SK-N-SH (cell line): ENCODE results near the gene DUOX2.
"Not testable (repeated sequence)": the region's sequence is repeated elsewhere in the genome, so short reads cannot be mapped to it uniquely, and the experiment has no call there.

Experiments
- POLR2AphosphoS5 ChIP-seq: IDR thresholded peaks from 2 replicates; pipeline ENCODE4 v1.6.1; 2012; ENCODE audit warnings: low read depth, low read length
- SMC3 ChIP-seq: IDR thresholded peaks from 2 replicates; pipeline ENCODE4 v1.6.1; 2012; ENCODE audit warnings: low read depth, low read length, improper control_type of control experiment
- TF ChIP-seq, protein P1 (sequence below): fragments of 200-600 bp; sonication (generic); IDR thresholded peaks from 2 replicates; pipeline ENCODE4 v1.6.1; 2017; ENCODE audit warnings: antibody characterized with exemption, mild to moderate bottlenecking, moderate library complexity
- TF ChIP-seq, protein P2 (sequence below): IDR thresholded peaks from 2 replicates; pipeline ENCODE4 v1.4.0; 2012; ENCODE audit warnings: low read depth
- TF ChIP-seq, protein P3 (sequence below): IDR thresholded peaks from 2 replicates; pipeline ENCODE4 v1.4.0; 2012; ENCODE audit warnings: low read depth, borderline replicate concordance

DNA sequence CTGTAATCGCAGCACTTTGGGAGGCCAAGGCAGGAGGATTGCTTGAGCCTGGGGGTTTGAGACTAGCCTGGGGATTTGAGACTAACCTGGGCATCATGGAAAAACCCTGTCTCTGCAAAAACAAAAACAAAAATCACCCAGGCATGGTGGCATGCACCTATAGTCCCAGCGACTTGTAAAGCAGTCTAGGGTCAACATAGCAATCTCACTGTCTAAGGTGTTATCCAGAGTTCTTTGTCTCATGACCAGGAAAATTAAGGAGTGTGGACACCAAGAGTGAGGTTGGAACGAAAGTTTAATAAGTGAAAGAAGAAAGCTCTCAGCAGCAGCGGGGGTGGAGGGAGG lies 65.6 kb downstream of the DUOX2 start:
- TF ChIP-seq, protein P1, sequence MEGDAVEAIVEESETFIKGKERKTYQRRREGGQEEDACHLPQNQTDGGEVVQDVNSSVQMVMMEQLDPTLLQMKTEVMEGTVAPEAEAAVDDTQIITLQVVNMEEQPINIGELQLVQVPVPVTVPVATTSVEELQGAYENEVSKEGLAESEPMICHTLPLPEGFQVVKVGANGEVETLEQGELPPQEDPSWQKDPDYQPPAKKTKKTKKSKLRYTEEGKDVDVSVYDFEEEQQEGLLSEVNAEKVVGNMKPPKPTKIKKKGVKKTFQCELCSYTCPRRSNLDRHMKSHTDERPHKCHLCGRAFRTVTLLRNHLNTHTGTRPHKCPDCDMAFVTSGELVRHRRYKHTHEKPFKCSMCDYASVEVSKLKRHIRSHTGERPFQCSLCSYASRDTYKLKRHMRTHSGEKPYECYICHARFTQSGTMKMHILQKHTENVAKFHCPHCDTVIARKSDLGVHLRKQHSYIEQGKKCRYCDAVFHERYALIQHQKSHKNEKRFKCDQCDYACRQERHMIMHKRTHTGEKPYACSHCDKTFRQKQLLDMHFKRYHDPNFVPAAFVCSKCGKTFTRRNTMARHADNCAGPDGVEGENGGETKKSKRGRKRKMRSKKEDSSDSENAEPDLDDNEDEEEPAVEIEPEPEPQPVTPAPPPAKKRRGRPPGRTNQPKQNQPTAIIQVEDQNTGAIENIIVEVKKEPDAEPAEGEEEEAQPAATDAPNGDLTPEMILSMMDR, result not testable (repeated sequence)
- not testable (repeated sequence) for TF ChIP-seq POLR2AphosphoS5, SMC3
- TF ChIP-seq, protein P2, sequence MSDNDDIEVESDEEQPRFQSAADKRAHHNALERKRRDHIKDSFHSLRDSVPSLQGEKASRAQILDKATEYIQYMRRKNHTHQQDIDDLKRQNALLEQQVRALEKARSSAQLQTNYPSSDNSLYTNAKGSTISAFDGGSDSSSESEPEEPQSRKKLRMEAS, result not testable (repeated sequence)
- TF ChIP-seq, protein P3, sequence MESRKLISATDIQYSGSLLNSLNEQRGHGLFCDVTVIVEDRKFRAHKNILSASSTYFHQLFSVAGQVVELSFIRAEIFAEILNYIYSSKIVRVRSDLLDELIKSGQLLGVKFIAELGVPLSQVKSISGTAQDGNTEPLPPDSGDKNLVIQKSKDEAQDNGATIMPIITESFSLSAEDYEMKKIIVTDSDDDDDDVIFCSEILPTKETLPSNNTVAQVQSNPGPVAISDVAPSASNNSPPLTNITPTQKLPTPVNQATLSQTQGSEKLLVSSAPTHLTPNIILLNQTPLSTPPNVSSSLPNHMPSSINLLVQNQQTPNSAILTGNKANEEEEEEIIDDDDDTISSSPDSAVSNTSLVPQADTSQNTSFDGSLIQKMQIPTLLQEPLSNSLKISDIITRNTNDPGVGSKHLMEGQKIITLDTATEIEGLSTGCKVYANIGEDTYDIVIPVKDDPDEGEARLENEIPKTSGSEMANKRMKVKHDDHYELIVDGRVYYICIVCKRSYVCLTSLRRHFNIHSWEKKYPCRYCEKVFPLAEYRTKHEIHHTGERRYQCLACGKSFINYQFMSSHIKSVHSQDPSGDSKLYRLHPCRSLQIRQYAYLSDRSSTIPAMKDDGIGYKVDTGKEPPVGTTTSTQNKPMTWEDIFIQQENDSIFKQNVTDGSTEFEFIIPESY, result not testable (repeated sequence)
